NCI-H2227 treated with DMSO at 0.1 percent for 48 hours (cell line): Measurements from ENCODE around the gene SLC49A4.

ENCODE experiments used
- DNase-seq: peaks from one replicate; lab custom pipeline; 2025; lab: John Stamatoyannopoulos, UW

SLC49A4 gene

GRCh38 chr3:122907471-122907870 lies 112.6 kb downstream of the SLC49A4 start:
- no peak for DNase-seq

- no peak for DNase-seq
These were observed 113.4 kb downstream of the SLC49A4 start for GRCh38 chr3:122908251-122908650.

DNA sequence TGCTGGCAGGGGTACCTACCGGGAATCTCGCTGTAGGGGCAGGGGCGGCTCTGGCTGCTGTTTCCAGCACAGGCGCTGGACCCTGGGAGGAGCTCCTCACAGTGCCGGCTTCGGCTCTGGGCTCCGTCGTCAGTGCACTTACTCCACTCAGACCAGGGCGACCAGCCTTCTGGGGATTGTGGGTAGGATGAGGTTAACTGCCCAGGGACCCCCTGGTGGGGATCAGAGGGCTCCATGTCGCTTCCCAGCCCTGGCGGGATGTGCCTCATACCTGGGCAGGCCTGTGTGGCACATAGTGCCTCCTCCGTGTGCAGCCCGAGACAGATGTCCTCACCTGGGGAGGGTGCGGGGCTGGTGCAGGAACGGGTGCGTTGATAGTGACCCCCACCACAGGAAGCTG lies 117.0 kb downstream of the SLC49A4 start:
- DNase-seq: no peak

DNA sequence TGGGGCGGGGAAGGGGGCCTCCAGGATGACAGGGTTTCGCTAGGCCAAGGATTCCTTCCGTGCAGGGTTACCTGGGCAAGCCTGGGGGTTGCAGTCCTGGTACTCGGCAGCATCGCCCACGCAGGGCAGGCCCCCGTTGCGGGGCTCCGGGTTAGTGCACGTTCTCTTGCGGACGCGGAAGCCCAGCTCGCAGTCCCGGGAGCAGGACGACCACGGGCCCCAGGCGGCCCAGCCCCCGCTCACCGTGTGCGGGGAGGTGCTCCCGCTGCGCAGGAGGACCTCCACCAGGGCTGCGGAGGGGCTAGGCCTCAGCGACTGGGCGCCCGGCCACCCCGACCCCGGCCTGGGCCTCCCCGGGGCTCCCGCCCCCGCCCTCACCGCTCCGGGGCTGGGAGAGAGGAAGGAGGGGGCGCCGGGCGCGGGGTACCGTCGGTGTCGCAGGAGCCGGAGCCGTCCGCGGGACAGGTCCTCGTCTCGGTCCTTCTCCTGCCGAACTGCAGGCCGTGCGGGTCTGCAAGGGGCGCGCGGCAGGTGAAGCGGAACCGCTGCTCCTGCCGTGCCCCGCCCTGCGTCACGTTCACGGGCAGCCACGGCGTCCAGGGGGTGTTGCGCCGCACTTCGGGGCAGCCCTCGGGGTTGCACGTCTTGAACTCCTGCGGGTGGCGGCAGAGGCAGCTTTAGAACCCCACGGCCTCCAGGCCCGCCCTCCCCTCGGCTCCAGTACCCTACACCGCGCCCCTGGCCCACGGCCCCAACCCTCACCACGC lies 118.1 kb downstream of the SLC49A4 start:
- no peak for DNase-seq

DNA sequence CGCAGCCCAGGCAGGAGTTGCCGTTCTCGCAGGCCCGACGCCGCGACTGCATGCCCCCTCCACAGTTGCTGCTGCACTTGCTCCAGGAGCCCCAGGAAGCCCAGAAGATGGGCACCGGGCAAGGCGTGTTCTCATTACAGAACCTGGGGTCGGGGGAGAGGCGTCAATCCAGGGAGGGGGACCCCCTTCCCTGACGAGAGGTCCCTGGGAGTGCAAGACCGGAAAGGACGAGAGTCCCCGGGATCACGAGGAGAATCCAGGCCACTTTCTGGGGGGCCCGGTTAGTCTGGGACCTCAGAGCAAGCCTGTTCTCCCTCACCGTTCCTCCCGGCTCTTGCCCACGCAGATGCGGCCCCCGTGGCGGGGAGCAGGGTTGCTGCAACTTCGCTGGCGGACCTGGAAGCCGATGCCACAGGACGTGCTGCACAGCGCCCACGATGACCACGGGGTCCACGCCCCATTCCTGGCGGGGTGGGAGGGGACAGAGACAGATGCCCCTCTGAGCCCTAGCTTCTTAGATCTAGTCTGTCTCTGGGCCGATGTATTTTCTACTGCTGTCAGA lies 118.8 kb downstream of the SLC49A4 start:
- no peak for DNase-seq

- no peak for DNase-seq
These were observed 120.6 kb downstream of the SLC49A4 start for GRCh38 chr3:122915300-122916055.

DNA sequence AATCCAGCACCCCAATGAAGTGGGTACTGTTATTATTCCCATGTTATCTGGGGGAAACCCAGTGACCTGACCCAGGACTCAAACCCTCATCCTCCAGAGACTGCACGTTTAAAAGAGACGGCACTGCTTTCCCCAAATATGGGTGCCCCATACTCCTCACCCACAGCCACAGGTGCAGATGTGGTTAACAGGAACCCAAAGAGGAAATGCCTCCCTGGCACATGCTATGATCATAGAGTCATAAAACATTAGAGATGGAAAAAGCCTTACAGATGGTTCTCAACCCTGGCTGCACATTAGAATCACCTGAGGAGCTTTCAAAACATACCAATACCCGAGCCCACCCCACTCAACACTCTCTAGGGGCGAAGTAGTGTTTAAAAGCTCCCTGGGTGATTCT lies 121.2 kb downstream of the SLC49A4 start:
- no peak for DNase-seq

GRCh38 chr3:122916580-122916979 lies 121.7 kb downstream of the SLC49A4 start:
- no peak for DNase-seq

DNA sequence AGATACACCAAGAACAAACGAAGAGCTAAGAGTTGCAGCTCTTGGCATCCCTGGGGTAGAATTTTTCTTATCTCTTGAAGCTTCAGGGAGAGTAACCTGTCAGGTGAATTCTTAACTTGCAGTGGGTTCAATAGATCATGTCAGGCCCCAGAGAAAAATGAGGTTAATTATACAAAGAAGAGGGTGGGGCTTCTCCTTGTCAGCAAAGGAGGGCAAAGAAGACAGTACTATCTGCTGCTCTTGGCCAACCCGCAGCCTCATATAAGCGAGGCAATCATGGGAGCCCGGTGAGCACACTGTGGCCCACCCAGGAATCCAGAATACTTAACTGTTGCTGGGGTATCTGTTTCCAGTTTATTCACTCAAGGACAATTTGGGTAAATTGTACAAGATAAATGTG lies 122.5 kb downstream of the SLC49A4 start:
- DNase-seq: no peak

DNA sequence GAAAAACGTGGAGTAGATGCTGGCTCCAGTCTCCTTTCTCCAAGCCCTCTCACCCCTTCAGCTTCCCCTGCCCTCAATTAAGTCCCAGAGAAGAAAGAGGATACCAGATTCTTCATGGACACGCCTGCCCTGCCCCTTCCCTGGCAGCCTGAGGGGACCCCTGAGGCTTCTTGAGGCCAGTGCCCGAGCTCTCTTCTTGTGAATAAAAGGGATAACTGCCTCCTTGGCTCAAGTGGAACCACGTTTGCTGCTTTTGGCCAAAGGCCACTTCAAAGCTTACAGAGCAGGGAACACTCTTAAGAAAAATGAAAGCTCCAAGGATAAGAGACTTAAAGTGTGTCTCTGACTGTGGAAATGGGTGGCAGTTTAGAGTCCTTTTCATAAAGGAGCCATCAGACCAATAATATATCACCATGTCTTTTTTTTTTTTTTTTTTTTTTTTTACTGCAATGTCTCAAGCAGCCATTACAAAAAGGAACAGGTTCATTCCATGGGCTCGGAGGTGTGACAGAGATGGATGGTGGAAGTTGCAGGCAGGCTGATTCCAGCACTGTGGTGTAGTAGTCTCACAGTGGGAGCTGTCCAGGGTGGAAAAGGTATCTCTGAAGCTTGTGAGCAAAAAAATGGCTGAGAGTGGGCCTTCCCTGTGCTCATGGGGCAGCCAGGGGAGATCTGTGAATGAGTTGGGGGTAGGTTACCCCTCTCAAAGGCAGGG lies 123.9 kb downstream of the SLC49A4 start:
- no peak for DNase-seq

GRCh38 chr3:122919291-122919610 lies 124.4 kb downstream of the SLC49A4 start:
- DNase-seq: no peak

DNA sequence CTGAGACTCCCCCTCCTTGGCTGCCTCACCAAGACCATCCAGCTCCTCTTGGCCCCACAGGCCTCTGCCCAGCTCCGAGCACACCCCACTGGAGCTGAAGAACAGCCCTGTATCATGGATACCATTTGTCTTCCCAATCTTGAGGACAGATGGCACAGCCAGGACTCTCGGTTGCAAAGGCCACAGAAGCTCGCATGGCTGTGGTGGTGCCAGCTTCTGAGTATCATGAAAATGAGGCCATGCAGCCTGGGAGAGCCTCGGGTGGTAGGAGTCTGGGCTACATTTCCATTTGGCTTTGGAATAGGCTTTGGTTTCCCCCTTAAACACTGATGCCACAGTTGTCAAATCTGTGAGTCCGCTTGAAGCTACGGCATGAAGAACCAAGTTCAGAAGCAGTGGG lies 126.1 kb downstream of the SLC49A4 start:
- no peak for DNase-seq

DNA sequence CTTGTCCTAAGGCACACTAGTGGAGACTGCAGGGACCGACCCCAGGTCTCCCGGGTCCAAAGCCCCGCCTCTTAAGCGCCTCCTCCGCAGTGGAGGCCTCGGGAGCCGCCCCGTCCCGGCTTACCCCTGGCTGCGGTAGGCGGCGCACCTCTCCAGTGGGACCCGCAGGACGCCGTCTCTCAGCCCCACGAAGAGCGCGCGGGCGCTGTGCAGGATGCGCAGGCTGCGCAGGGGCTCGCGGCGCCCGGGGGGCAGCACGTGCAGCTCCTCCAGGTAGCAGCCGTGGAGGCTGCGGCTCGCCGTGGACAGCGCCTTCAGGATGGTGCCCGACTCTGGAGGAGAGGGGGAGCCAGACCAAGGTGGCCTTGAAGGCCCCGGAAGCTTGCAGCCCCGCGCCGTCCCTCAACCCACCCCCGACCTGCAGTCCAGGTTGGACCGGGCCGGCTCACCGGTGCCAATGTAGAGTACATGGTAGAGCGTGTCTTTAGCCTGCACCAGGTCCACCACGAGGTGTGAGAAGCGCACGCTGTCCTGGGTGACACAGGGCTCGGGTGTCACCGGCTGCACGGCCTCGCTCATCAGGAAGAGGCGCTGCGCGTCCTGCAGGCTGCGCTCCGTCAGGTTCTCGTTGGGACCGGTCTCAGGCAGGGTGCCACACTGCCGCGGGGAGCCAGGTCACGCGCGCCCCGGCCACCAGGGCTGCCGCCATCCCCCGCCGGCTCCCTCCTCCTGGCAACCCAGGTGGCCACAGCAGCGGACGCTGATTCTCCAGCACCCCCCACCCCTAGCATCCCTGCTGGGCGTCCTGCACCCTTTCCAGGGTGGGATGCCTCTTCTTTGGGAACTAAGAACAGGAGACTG lies 127.2 kb downstream of the SLC49A4 start:
- no peak for DNase-seq

GRCh38 chr3:122923611-122924010 lies 128.7 kb downstream of the SLC49A4 start:
- no peak for DNase-seq

DNA sequence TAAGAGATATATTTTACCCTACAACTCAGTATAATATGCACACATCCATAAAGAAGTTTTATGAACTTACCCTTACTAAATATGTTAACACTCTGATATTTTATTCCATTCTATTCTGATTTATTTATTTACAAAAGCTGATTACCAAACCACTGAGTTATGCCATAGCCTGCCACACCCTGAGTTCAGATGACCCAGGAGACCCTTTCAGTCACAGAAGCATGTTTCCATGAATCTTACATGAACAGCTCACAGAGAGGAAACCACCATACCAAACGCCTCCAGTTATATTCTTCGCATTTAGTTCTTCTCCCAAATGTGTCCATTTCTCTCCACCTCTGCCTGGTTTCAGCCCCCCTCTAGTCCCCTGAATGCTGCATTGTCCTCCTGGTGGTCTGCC lies 129.2 kb downstream of the SLC49A4 start:
- DNase-seq: no peak

- no peak for DNase-seq
These were observed 130.9 kb downstream of the SLC49A4 start for GRCh38 chr3:122925756-122926155.

GRCh38 chr3:122926322-122926721 lies 131.5 kb downstream of the SLC49A4 start:
- no peak for DNase-seq

DNA sequence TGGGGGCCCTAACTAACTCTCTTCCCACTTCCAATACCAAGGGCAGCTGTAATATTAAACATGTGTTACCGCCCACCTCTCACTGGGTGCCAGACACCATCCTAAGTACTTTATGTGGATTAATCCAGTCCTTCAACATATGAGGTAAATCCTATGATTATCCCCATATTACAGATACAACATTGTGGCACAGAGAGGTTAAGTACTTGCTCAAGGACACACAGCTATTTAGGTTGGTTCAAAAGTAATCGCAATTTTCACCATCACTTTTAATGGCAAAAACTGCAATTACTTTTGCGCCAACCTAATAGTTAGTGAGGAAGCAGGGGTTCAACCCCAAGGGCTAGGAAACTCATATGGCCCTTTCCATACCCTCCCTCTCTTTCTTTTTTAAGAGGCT lies 131.9 kb downstream of the SLC49A4 start:
- DNase-seq: no peak

DNA sequence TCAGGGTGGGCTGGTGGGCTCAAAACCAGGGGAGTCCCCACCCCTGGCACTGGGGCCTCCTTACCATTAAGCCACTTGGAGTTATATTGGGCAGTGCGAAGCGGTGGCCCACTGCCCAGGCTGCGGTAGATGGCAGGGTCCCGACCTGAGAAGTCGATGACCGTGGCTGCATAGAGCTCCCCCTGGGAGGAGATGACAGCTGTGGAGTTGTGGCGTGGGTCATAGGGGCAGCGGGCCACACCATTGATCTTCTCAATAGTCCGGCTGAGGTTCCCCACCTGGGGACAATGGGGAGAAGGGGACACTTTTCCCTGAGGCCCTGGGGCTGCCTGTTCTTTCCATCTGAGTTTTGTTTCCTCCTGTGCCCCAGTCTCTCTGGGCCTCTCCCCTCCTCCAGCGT lies 132.9 kb downstream of the SLC49A4 start:
- no peak for DNase-seq

DNA sequence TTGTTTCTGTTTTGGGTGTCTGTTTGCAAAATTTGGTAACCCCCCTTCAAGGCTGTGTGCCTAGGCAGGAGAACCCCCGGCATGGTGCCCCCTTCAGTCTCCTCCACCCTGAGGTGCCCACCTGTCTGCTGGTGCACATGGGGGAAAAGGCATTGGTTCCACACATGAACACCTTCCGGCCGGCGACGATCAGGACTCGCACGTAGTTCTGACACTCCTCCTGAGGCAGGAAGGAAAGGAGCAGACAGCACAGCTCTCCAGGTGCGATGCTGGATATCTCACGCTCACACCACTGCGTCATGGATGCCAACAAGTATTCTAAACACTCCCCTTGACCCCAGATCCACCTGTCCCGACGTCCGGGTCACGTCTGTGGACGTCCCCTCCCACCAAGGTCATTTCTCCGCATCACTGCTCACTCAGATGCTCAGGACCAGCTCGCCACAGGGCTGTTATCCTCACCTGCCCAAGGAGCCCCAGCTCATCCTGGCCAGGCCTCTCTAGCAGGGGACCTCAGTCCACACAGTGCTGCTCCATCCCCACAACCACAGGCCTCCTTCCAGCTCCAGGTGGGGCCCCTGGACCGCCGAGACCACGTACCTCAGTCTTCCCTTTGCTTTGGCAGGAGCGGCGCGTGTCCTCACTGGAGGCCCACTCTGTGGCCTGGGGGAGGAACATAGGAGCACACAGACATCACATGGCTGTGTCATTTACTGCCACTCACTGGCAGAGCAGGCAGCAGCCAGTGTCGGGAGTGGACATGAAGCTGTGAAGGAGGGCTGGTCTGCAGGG lies 133.7 kb downstream of the SLC49A4 start:
- DNase-seq: no peak
